Measurements from ENCODE around the gene CPSF4. TPM values are rescaled to one million over a fixed set of nuclear protein-coding genes. Genes with fewer than 3 reads are reported as not detected.

CPSF4 gene
- total and polyA plus RNA-seq, 11 donors: 12.7 to 24.8 (median 16.4) TPM

DNA sequence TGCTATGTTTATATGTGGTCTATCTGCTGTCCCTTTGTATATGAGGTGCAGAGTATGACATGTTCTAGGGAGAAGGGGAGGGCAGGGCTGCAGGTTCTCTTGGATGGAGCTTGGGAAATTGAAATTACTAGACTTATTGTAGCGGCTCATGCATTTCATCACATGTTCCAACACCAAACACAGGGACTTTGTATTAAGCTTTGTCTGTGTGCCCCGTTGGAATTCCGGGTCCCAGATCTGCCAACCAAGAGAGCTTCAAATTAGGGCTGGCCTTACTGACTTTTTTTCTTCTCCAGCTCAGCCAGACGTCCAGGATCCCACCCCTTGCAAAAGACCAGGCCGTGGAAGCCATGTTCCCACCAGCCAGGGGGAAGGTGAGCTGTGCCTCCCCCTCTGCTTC is 37.4 kb downstream of the CPSF4 start:
- ATAC-seq (no peak), DNase-seq (no peak)
- Histone ChIP-seq H3K4me1 (peaks cover 0 to 36% (median 21%) of the 10 kb centered on the region in 12 donors), H3K9me3 (no peaks in the 10 kb centered on the region), H3K27ac (no peak overlapping the region), H3K4me3 (no peak overlapping the region), H3K36me3 (peaks cover 0 to 25% (median 11%) of the 10 kb centered on the region in 9 donors), H3K27me3 (no peaks in the 10 kb centered on the region)
- WGBS, 4 donors: 76 to 87% (median 82%) methylated on average over 5 of the region's 5 CpGs
- intact Hi-C loops (cut with DNase I): no loop called here
- TF ChIP-seq CTCF (IDR thresholded peaks at IDR 0.05) (no peak), POLR2A (IDR thresholded peaks at IDR 0.05) (no peak)

GRCh38 chr7:99478464-99479440 is 40.0 kb downstream of the CPSF4 start:
- 63 to 68% (median 65%) methylated on average over 12 to 15 of the region's 15 CpGs for WGBS, 4 donors
- intact Hi-C loops (cut with DNase I): no loop called here
- peaks cover 0 to 26% (median 14%) of the 10 kb centered on the region in 12 donors for H3K4me1 ChIP-seq
- peaks cover 0 to 49% (median 22%) of the 10 kb centered on the region in 9 donors for H3K36me3 ChIP-seq
- no peak overlapping the region for H3K4me3 ChIP-seq
- peak overlapping the region in 11 of 12 donors; percentile 12 to 68 (median 42) for H3K27ac ChIP-seq
- H3K27me3 ChIP-seq: no peaks in the 10 kb centered on the region
- peak in 3 of 4 donors; percentile 48 to 68 (median 50) for ATAC-seq
- peak in 1 of 5 donors; percentile 44 for DNase-seq
- no peaks in the 10 kb centered on the region for H3K9me3 ChIP-seq
- TF ChIP-seq CTCF (IDR thresholded peaks at IDR 0.05): no peak
- TF ChIP-seq POLR2A (IDR thresholded peaks at IDR 0.05): no peak

DNA sequence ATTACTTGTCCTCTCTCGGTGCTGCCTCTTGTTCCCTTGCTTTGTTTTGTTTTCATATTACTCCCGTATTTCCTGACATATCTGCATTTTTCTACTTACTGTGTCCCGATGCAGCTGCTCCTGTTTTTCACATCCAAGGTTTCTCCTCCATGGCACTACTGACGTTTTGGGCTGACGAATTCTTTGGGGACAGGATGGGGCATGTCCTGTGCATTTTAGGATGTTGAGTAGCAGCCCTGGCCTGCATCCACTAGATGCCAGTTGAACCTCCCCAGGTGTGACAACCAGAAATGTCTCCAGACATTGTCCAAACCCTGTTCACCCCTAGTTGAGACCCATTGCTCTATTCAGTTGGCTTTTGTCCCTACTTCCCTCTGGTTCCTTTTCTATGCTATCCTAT is 46.4 kb downstream of the CPSF4 start:
- ATAC-seq (no peak), DNase-seq (no peak)
- no peaks in the 10 kb centered on the region for H3K27me3 ChIP-seq
- intact Hi-C loops (cut with DNase I): no loop called here
- 87 to 92% (median 91%) methylated on average over 5 of the region's 5 CpGs for WGBS, 4 donors
- no peak overlapping the region for H3K4me3 ChIP-seq
- H3K9me3 ChIP-seq: no peaks in the 10 kb centered on the region
- no peak overlapping the region for H3K27ac ChIP-seq
- H3K4me1 ChIP-seq: no peaks in the 10 kb centered on the region
- no peak for TF ChIP-seq POLR2A (IDR thresholded peaks at IDR 0.05)
- no peak for TF ChIP-seq CTCF (IDR thresholded peaks at IDR 0.05)
- H3K36me3 ChIP-seq: peaks cover 0 to 62% (median 33%) of the 10 kb centered on the region in 9 donors

- no peak overlapping the region for H3K4me3 ChIP-seq
- H3K27me3 ChIP-seq: no peaks in the 10 kb centered on the region
- no peak overlapping the region for H3K27ac ChIP-seq
- ATAC-seq: no peak
- H3K4me1 ChIP-seq: no peaks in the 10 kb centered on the region
- TF ChIP-seq POLR2A (IDR thresholded peaks at IDR 0.05) (no peak), CTCF (IDR thresholded peaks at IDR 0.05) (no peak)
- H3K9me3 ChIP-seq: peaks cover 0 to 32% (median 13%) of the 10 kb centered on the region in 12 donors
- WGBS, 4 donors: 86 to 94% (median 93%) methylated on average over 4 of the region's 4 CpGs
- DNase-seq: no peak
- intact Hi-C loops (cut with DNase I): no loop called here
- peaks cover 11 to 57% (median 37%) of the 10 kb centered on the region in 9 donors for H3K36me3 ChIP-seq
These were observed 50.5 kb downstream of the CPSF4 start for GRCh38 chr7:99489235-99489634.
